Left ventricle myocardium superior (tissue), 1 donor: Measurements from ENCODE around the gene CARMIL1. TPM values are rescaled to one million over a fixed set of nuclear protein-coding genes. Genes with fewer than 3 reads are reported as not detected.
"Not testable (repeated sequence)": the region's sequence is repeated elsewhere in the genome, so short reads cannot be mapped to it uniquely, and the experiment has no call there.

Experiments
- ATAC-seq: fragments of 200-7000 bp; cut with Tn5 transposase; one replicate; pipeline ENCODE4 v1.9.1; 2020; ENCODE audit warnings: mild to moderate bottlenecking, moderate library complexity
- DNase-seq: peaks from one replicate; pipeline ENCODE4 v3.0.0-alpha.2; 2020
- intact Hi-C: fragments of 100-400 bp; cut with micrococcal nuclease; formaldehyde crosslinking; loops from one replicate; pipeline ENCODE4 v1.11.0; 2022
- total RNA-seq: library from RNA; stranded (reverse); fragmentation: NEBNext Ultra II Directional; extraction: Animal tissue kit (Norgen Biotek cat#: 25700); gene quantifications from one replicate; pipeline ENCODE4 v1.2.1, GENCODE V29; 2021
- donor health status: DM: no; HTN: yes; CAD: no; lungs with severe emphysema.

The CARMIL1 gene
- total RNA-seq, 1 donor from 2014 or later = 4.7 TPM

- no peak for DNase-seq
- intact Hi-C loops = no loop called here
- ATAC-seq = no peak
These were observed 281.7 kb downstream of the CARMIL1 start for GRCh38 chr6:25560865-25561264.

GRCh38 chr6:25564943-25565342, 285.8 kb downstream of the CARMIL1 start:
- no peak for ATAC-seq
- intact Hi-C loops = no loop called here
- DNase-seq = no peak

- ATAC-seq (no peak), DNase-seq (no peak)
- intact Hi-C loops = no loop called here
These were observed 291.4 kb downstream of the CARMIL1 start for GRCh38 chr6:25570578-25570977.

- no peak for DNase-seq
- ATAC-seq = peak; percentile 62
- intact Hi-C loops = no loop called here
These were observed 297.7 kb downstream of the CARMIL1 start for GRCh38 chr6:25576919-25577318.

- no peak for DNase-seq
- intact Hi-C loops = no loop called here
- ATAC-seq = no peak
These were observed 299.4 kb downstream of the CARMIL1 start for GRCh38 chr6:25578538-25578937.

GRCh38 chr6:25579391-25579883, 300.3 kb downstream of the CARMIL1 start:
- DNase-seq (no peak), ATAC-seq (no peak)
- intact Hi-C loops = no loop called here

- intact Hi-C loops = no loop called here
- DNase-seq (no peak), ATAC-seq (no peak)
These were observed 300.8 kb downstream of the CARMIL1 start for GRCh38 chr6:25579902-25580495.

- intact Hi-C loops = no loop called here
- DNase-seq (no peak), ATAC-seq (no peak)
These were observed 302.9 kb downstream of the CARMIL1 start for GRCh38 chr6:25582101-25582500.

GRCh38 chr6:25583099-25583498, 303.9 kb downstream of the CARMIL1 start:
- ATAC-seq (no peak), DNase-seq (no peak)
- intact Hi-C loops = no loop called here

- no peak for DNase-seq
- intact Hi-C loops = no loop called here
- no peak for ATAC-seq
These were observed 304.7 kb downstream of the CARMIL1 start for GRCh38 chr6:25583906-25584305.

GRCh38 chr6:25585225-25585624, 306.1 kb downstream of the CARMIL1 start:
- DNase-seq (no peak), ATAC-seq (no peak)
- intact Hi-C loops = no loop called here

- DNase-seq, ATAC-seq, intact Hi-C loops: not testable (repeated sequence)
These were observed 306.9 kb downstream of the CARMIL1 start for GRCh38 chr6:25586119-25586518.

- ATAC-seq (no peak), DNase-seq (no peak)
- intact Hi-C loops = no loop called here
These were observed 307.8 kb downstream of the CARMIL1 start for GRCh38 chr6:25586927-25587326.

- intact Hi-C loops = no loop called here
- no peak for ATAC-seq
These were observed 311.8 kb downstream of the CARMIL1 start for GRCh38 chr6:25590986-25591385.

GRCh38 chr6:25596928-25597818, 318.0 kb downstream of the CARMIL1 start:
- ATAC-seq = no peak
- intact Hi-C loops = no loop called here
- no peak for DNase-seq

More at GRCh38 chr6:25590986-25591385, 311.8 kb downstream of the CARMIL1 start:
- no peak for DNase-seq

- DNase-seq (no peak), ATAC-seq (no peak)
- intact Hi-C loops = no loop called here
These were observed 320.4 kb downstream of the CARMIL1 start for GRCh38 chr6:25599516-25600085.

- no peak for DNase-seq
- ATAC-seq = no peak
- intact Hi-C loops = no loop called here
These were observed 322.9 kb downstream of the CARMIL1 start for GRCh38 chr6:25601800-25602673.

GRCh38 chr6:25602674-25602982, 323.5 kb downstream of the CARMIL1 start:
- no peak for ATAC-seq
- intact Hi-C loops = no loop called here
- no peak for DNase-seq

- ATAC-seq (no peak), DNase-seq (no peak)
These were observed 324.1 kb downstream of the CARMIL1 start for GRCh38 chr6:25603251-25603650.

More at GRCh38 chr6:25603251-25603650, 324.1 kb downstream of the CARMIL1 start:
- intact Hi-C loops = no loop called here
